Activated CD8-positive, alpha-beta T cell treated with anti-CD3 and anti-CD28 coated beads, Interleukin-2, amount 10 ng/mL, durations not matched to agents 7 days and 5 days (primary cell): ENCODE data around the gene STIMATE. TPM values are rescaled to one million over a fixed set of nuclear protein-coding genes. Genes with fewer than 3 reads are reported as not detected.

ENCODE experiments used
- ATAC-seq: fragments of 150-1000 bp; cut with Tn5 transposase; one replicate; pipeline ENCODE4 v1.10.0; 2021; ENCODE audit warnings: moderate library complexity
- CTCF ChIA-PET: fragments of 350-600 bp; sonication (Branson Sonifier 250); formaldehyde crosslinking; loops from one replicate; lab custom pipeline; 2021; ENCODE audit warnings: antibody characterized with exemption; lab: Charles Lee
- POLR2A ChIA-PET: fragments of 350-600 bp; sonication (Branson Sonifier 250); formaldehyde crosslinking; loops from one replicate; lab custom pipeline; 2021; ENCODE audit warnings: antibody characterized with exemption; lab: Charles Lee
- DNase-seq: peaks from one replicate; pipeline ENCODE4 v3.0.0-alpha.2; 2020
- H3K27ac Mint-ChIP-seq: one replicate; pipeline ENCODE4 v1.8.0; 2021; ENCODE audit warnings: mild to moderate bottlenecking, mixed read lengths
- H3K27me3 Mint-ChIP-seq: one replicate; pipeline ENCODE4 v1.8.0; 2021; ENCODE audit warnings: low read depth, mixed read lengths
- H3K36me3 Mint-ChIP-seq: one replicate; pipeline ENCODE4 v1.8.0; 2021; ENCODE audit warnings: low read depth, mixed read lengths
- H3K4me1 Mint-ChIP-seq: one replicate; pipeline ENCODE4 v1.8.0; 2021; ENCODE audit warnings: low read depth, mixed read lengths
- H3K4me3 Mint-ChIP-seq: one replicate; pipeline ENCODE4 v1.8.0; 2021; ENCODE audit warnings: mild to moderate bottlenecking, mixed read lengths
- H3K9me3 Mint-ChIP-seq: one replicate; pipeline ENCODE4 v1.8.0; 2022; ENCODE audit warnings: mixed read lengths; ENCODE audit not compliant: insufficient read depth
- total RNA-seq, 2 experiments: library from RNA; stranded (reverse); gene quantifications; one replicate each; pipeline ENCODE4 v1.2.3, GENCODE V29; 2021

STIMATE gene
- total RNA-seq, 2 experiments from 2014 or later = 26.5 to 29.9 TPM

DNA sequence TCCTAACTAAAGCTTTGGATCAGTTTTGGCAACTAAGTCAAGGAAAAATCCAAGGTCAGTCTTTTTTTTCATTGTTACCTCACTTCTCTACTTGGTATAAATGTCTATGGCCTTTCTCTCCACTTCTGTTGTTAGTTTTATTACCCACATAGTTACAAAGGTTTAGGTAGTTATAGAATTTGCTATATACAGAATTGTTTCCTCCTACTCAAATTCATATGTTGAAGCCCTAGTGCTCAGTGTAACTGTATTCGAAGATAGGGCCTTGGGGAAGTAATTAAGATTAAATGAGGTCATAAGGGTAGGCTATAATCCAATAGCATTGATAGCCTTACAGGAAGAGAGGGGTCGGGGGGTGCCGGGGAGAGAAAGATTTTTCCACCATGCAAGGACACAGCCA lies 19.7 kb upstream of the STIMATE start:
- CTCF ChIA-PET = no interaction called here
- ATAC-seq (no peak), DNase-seq (no peak)
- Mint-ChIP-seq H3K4me3 (no peak overlapping the region), H3K36me3 (peaks cover 38% of the 10 kb centered on the region), H3K9me3 (no peaks in the 10 kb centered on the region), H3K27me3 (no peaks in the 10 kb centered on the region), H3K27ac (no peak overlapping the region), H3K4me1 (peaks cover 7% of the 10 kb centered on the region)
- POLR2A ChIA-PET = no interaction called here

DNA sequence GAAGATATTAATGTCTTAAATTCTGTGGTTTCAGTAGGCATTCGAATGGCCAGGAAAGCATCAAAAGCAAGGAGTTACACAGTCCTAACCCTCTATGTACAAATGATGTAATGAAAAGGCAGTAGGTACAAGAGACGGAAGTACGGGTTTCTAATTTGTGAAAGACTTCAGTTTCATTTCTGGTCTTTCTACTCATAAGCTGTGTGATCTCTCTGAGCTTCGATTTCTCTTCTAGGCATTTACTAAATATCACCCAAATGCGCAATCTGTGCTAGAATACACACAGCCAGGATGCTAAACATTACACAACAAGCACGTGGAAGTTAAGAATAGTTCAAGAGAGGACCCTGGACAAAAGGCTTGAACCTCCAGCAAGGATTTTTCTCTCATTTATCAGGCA lies 17.9 kb upstream of the STIMATE start:
- Mint-ChIP-seq H3K4me3 (no peak overlapping the region), H3K9me3 (no peaks in the 10 kb centered on the region), H3K36me3 (peaks cover 30% of the 10 kb centered on the region), H3K4me1 (no peaks in the 10 kb centered on the region), H3K27me3 (no peaks in the 10 kb centered on the region), H3K27ac (no peak overlapping the region)
- DNase-seq (no peak), ATAC-seq (no peak)
- POLR2A ChIA-PET = no interaction called here
- CTCF ChIA-PET = interaction anchor here (0.8 to 1.2 kb wide), 6 partner anchors 10 to 70 kb away, joined by 3 to 6 read pairs (median 3); no protein-coding TSS in a partner anchor

DNA sequence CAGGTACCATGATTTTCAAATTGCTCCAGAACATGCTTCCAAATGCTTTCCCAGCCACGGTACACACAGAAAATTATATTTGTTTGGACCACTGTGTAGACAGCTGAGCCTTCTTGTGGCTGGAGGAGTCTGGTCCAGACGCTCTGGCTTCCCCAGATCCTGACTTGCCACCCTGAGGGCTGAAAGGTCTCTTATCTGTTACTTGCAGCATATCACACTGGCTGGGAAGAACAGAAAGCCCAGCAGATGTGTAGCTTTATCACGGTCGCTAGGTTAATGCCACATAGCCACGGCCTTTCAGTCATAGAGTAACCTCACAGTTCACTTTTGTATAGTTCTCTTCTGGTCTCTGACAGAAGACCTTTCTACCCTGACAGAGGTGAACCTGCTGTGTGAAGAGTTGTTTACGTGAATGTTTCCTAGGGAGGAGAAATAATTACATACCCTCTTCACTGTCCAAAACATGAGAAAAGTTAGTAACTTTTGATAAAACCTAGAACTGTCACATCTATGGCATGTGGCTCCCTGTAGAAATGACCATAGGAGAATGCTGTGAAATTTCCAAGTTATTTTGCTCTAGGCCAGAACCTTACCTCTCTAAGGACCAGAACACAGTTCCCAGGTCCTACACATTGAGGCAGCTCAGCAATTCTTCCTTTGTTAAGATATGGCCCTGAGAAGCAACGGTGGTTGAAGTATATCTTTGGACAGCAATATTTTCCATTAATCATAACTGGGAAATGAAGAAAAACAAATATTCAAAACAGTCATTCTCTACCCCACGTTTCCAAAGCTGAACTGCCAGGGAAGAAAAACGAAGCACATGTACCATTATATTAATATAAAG lies 15.8 kb upstream of the STIMATE start:
- H3K36me3 Mint-ChIP-seq = peaks cover 25% of the 10 kb centered on the region
- no peaks in the 10 kb centered on the region for H3K9me3 Mint-ChIP-seq
- ATAC-seq = no peak
- DNase-seq = no peak
- no peak overlapping the region for H3K27ac Mint-ChIP-seq
- no peak overlapping the region for H3K4me3 Mint-ChIP-seq
- no peaks in the 10 kb centered on the region for H3K27me3 Mint-ChIP-seq
- POLR2A ChIA-PET = no interaction called here
- CTCF ChIA-PET = interaction anchor here (0.8 kb wide), 1 partner anchor 62 kb away, joined by 3 read pairs; no protein-coding TSS in a partner anchor
- H3K4me1 Mint-ChIP-seq = no peaks in the 10 kb centered on the region

GRCh38 chr3:52910823-52911222 lies 13.5 kb upstream of the STIMATE start:
- Mint-ChIP-seq H3K4me3 (no peak overlapping the region), H3K4me1 (no peaks in the 10 kb centered on the region), H3K9me3 (no peaks in the 10 kb centered on the region), H3K36me3 (peaks cover 24% of the 10 kb centered on the region), H3K27me3 (no peaks in the 10 kb centered on the region), H3K27ac (no peak overlapping the region)
- no peak for DNase-seq
- POLR2A ChIA-PET = no interaction called here
- no peak for ATAC-seq
- CTCF ChIA-PET = interaction anchor here (1.0 kb wide), 1 partner anchor 21 kb away, joined by 3 read pairs; no protein-coding TSS in a partner anchor

DNA sequence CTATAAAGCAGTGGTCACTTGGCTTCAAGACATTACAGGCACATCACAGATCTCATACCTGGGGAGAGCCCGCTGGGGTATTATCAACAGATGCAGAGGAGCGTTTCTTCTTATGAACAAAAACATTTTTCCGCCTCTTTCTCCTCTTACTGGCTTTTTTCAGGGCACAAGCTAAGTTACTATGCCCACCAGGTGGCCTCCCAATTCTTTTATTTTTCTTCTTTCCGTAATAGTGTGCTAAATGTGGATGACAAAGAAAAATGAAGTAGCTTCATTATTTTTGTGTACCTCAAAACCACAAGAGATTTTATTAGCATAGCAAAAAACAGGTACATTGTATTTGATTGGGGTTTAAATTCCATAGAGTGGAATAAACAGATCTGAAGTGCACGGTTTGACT lies 10.1 kb upstream of the STIMATE start:
- DNase-seq (no peak), ATAC-seq (no peak)
- no peak overlapping the region for H3K4me3 Mint-ChIP-seq
- ChIA-PET POLR2A (no interaction called here), CTCF (interaction anchor here (1.0 to 1.5 kb wide), 3 partner anchors 10 to 164 kb away, joined by 3 to 6 read pairs (median 3); partner anchors contain the start of gene STIMATE)
- no peak overlapping the region for H3K27ac Mint-ChIP-seq
- H3K9me3 Mint-ChIP-seq = no peaks in the 10 kb centered on the region
- no peaks in the 10 kb centered on the region for H3K4me1 Mint-ChIP-seq
- H3K36me3 Mint-ChIP-seq = peaks cover 26% of the 10 kb centered on the region
- no peaks in the 10 kb centered on the region for H3K27me3 Mint-ChIP-seq

DNA sequence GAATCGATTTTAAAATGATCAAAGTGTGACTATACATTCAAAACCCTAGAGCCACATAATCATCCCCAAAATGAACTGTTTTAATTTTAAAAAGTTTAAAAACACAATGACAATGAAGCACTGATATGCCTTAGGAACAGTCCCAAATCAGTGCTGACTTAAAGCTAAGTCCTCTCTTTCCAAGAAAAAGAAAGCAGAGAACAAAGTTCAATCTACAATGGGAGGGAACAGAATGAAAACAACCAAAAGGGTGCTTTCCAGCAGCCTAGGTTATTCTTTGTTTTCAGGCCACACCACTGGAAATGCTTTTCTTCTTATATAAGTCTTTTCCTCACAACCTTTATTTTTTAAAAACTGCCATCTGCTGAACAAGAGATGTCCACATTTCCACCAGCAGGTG lies 7.2 kb upstream of the STIMATE start:
- ATAC-seq (no peak), DNase-seq (no peak)
- H3K4me3 Mint-ChIP-seq = no peak overlapping the region
- ChIA-PET POLR2A (interaction anchor here (0.7 kb wide), 1 partner anchor 30 kb away, joined by 3 read pairs; no protein-coding TSS in a partner anchor), CTCF (interaction anchor here (1.0 to 3.4 kb wide), 4 partner anchors 12 to 27 kb away, joined by 3 to 17 read pairs (median 4); no protein-coding TSS in a partner anchor)
- H3K27me3 Mint-ChIP-seq = no peaks in the 10 kb centered on the region
- H3K36me3 Mint-ChIP-seq = peaks cover 20% of the 10 kb centered on the region
- H3K4me1 Mint-ChIP-seq = no peaks in the 10 kb centered on the region
- no peak overlapping the region for H3K27ac Mint-ChIP-seq
- no peaks in the 10 kb centered on the region for H3K9me3 Mint-ChIP-seq

- H3K4me1 Mint-ChIP-seq = no peaks in the 10 kb centered on the region
- ATAC-seq = no peak
- POLR2A ChIA-PET = interaction anchor here (0.7 kb wide), 1 partner anchor 31 kb away, joined by 3 read pairs; no protein-coding TSS in a partner anchor
- no peak overlapping the region for H3K4me3 Mint-ChIP-seq
- peaks cover 24% of the 10 kb centered on the region for H3K36me3 Mint-ChIP-seq
- H3K27ac Mint-ChIP-seq = no peak overlapping the region
- CTCF ChIA-PET = interaction anchor here (1.0 to 3.4 kb wide), 3 partner anchors 11 to 28 kb away, joined by 3 to 17 read pairs (median 3); no protein-coding TSS in a partner anchor
- DNase-seq = no peak
- no peaks in the 10 kb centered on the region for H3K27me3 Mint-ChIP-seq
- no peaks in the 10 kb centered on the region for H3K9me3 Mint-ChIP-seq
Observed at GRCh38 chr3:52904000-52904399, 6.7 kb upstream of the STIMATE start.

- POLR2A ChIA-PET = interaction anchor here (0.5 to 0.6 kb wide), 2 partner anchors 49 to 996 kb away, joined by 3 read pairs; no protein-coding TSS in a partner anchor
- peak overlapping the region; percentile 94 for H3K4me3 Mint-ChIP-seq
- DNase-seq (no peak), ATAC-seq (no peak)
- peaks cover 51% of the 10 kb centered on the region for H3K4me1 Mint-ChIP-seq
- CTCF ChIA-PET = interaction anchor here (1.1 to 2.1 kb wide), 5 partner anchors 11 to 150 kb away, joined by 3 to 6 read pairs (median 4); no protein-coding TSS in a partner anchor
- H3K27me3 Mint-ChIP-seq = no peaks in the 10 kb centered on the region
- peaks cover 20% of the 10 kb centered on the region for H3K36me3 Mint-ChIP-seq
- peak overlapping the region; percentile 81 for H3K27ac Mint-ChIP-seq
- no peaks in the 10 kb centered on the region for H3K9me3 Mint-ChIP-seq
Observed at GRCh38 chr3:52896613-52897012, 735 bp downstream of the STIMATE start.

- Mint-ChIP-seq H3K9me3 (no peaks in the 10 kb centered on the region), H3K27ac (peak overlapping the region; percentile 81), H3K4me1 (peaks cover 55% of the 10 kb centered on the region), H3K4me3 (peak overlapping the region; percentile 94), H3K36me3 (peaks cover 20% of the 10 kb centered on the region), H3K27me3 (no peaks in the 10 kb centered on the region)
- no peak for DNase-seq
- ATAC-seq = no peak
- POLR2A ChIA-PET = interaction anchor here (0.6 kb wide), 1 partner anchor 996 kb away, joined by 3 read pairs; no protein-coding TSS in a partner anchor
- CTCF ChIA-PET = interaction anchor here (1.1 to 2.1 kb wide), 3 partner anchors 11 to 151 kb away, joined by 3 to 6 read pairs (median 5); no protein-coding TSS in a partner anchor
Observed at GRCh38 chr3:52896151-52896550, 1.2 kb downstream of the STIMATE start.

DNA sequence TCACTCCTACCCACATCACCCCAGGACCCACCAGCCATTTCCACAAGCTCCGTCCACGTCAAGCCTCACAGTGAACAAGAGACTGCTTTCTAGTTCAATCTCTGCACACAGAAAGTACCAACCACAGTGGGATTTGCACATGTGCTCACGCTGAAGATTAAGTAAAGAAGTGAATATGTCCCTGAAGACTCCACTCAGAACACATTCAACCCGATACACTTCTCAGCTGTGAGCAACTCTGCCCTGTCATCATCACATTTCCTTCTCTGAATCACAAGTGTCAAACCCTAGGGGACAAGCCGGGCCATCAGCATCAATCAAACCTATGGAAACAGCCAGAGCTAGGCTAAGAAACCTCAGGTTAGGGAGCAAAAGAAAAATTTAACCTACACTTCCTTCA lies 1.9 kb downstream of the STIMATE start:
- ChIA-PET CTCF (no interaction called here), POLR2A (no interaction called here)
- Mint-ChIP-seq H3K27me3 (no peaks in the 10 kb centered on the region), H3K4me1 (peaks cover 60% of the 10 kb centered on the region), H3K9me3 (no peaks in the 10 kb centered on the region), H3K27ac (peak overlapping the region; percentile 2), H3K36me3 (peaks cover 18% of the 10 kb centered on the region), H3K4me3 (peak overlapping the region; percentile 94)
- DNase-seq (no peak), ATAC-seq (no peak)

- Mint-ChIP-seq H3K27me3 (no peaks in the 10 kb centered on the region), H3K4me3 (no peak overlapping the region), H3K4me1 (peaks cover 60% of the 10 kb centered on the region), H3K36me3 (peaks cover 18% of the 10 kb centered on the region), H3K27ac (no peak overlapping the region), H3K9me3 (no peaks in the 10 kb centered on the region)
- CTCF ChIA-PET = interaction anchor here (1.0 kb wide), 1 partner anchor 154 kb away, joined by 4 read pairs; no protein-coding TSS in a partner anchor
- DNase-seq = no peak
- POLR2A ChIA-PET = no interaction called here
- no peak for ATAC-seq
Observed at GRCh38 chr3:52894756-52895155, 2.6 kb downstream of the STIMATE start.
